Activated B cell treated with CpG ODN at 0.5 μM for 24 hours (primary cell): ENCODE measurements around the gene LRRC17. TPM values are rescaled to one million over a fixed set of nuclear protein-coding genes. Genes with fewer than 3 reads are reported as not detected.
"Not testable (repeated sequence)": the region's sequence is repeated elsewhere in the genome, so short reads cannot be mapped to it uniquely, and the experiment has no call there.

Source experiments
- ATAC-seq: fragments of 200-7000 bp; cut with Tn5 transposase; one replicate; pipeline ENCODE4 v1.10.0; 2021; ENCODE audit warnings: low read depth, mild to moderate bottlenecking, moderate library complexity
- CTCF ChIA-PET: fragments of 350-600 bp; sonication (Branson Sonifier 250); formaldehyde crosslinking; loops from one replicate; lab custom pipeline; 2021; ENCODE audit warnings: antibody characterized with exemption; lab: Charles Lee
- POLR2A ChIA-PET: fragments of 350-600 bp; sonication (Branson Sonifier 250); formaldehyde crosslinking; loops from one replicate; lab custom pipeline; 2021; ENCODE audit warnings: antibody characterized with exemption; lab: Charles Lee
- DNase-seq: peaks from one replicate; pipeline ENCODE4 v3.0.0; 2022
- H3K27ac Mint-ChIP-seq: one replicate; pipeline ENCODE4 v1.8.0; 2020; ENCODE audit warnings: mixed read lengths
- H3K27me3 Mint-ChIP-seq: one replicate; pipeline ENCODE4 v1.8.0; 2021; ENCODE audit warnings: mixed read lengths
- H3K36me3 Mint-ChIP-seq: one replicate; pipeline ENCODE4 v1.8.0; 2021; ENCODE audit warnings: low read depth, mixed read lengths
- H3K4me1 Mint-ChIP-seq: one replicate; pipeline ENCODE4 v1.8.0; 2021; ENCODE audit warnings: mixed read lengths
- H3K4me3 Mint-ChIP-seq: one replicate; pipeline ENCODE4 v1.8.0; 2020; ENCODE audit warnings: mild to moderate bottlenecking, mixed read lengths
- H3K9me3 Mint-ChIP-seq: one replicate; pipeline ENCODE4 v1.8.0; 2020; ENCODE audit warnings: mixed read lengths
- intact Hi-C: fragments of 100-400 bp; cut with micrococcal nuclease; formaldehyde crosslinking; loops from one replicate; pipeline ENCODE4 v1.15.1; 2024
- total RNA-seq: library from RNA; stranded (reverse); gene quantifications from 2 replicates; pipeline ENCODE4 v1.2.3, GENCODE V29; 2022
- TF ChIP-seq, protein P1 (sequence below): fragments of 200-600 bp; IDR thresholded peaks from one replicate; pipeline ENCODE4 v1.8.0; 2022; ENCODE audit warnings: antibody characterized with exemption, mild to moderate bottlenecking

The LRRC17 gene
- total RNA-seq, 1 donor from 2014 or later = 0.16 TPM

- TF ChIP-seq, protein P1, sequence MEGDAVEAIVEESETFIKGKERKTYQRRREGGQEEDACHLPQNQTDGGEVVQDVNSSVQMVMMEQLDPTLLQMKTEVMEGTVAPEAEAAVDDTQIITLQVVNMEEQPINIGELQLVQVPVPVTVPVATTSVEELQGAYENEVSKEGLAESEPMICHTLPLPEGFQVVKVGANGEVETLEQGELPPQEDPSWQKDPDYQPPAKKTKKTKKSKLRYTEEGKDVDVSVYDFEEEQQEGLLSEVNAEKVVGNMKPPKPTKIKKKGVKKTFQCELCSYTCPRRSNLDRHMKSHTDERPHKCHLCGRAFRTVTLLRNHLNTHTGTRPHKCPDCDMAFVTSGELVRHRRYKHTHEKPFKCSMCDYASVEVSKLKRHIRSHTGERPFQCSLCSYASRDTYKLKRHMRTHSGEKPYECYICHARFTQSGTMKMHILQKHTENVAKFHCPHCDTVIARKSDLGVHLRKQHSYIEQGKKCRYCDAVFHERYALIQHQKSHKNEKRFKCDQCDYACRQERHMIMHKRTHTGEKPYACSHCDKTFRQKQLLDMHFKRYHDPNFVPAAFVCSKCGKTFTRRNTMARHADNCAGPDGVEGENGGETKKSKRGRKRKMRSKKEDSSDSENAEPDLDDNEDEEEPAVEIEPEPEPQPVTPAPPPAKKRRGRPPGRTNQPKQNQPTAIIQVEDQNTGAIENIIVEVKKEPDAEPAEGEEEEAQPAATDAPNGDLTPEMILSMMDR = no peak
- ChIA-PET POLR2A (no interaction called here), CTCF (no interaction called here)
- DNase-seq (no peak), ATAC-seq (no peak)
- Mint-ChIP-seq H3K9me3 (no peaks in the 10 kb centered on the region), H3K36me3 (no peaks in the 10 kb centered on the region), H3K4me1 (no peaks in the 10 kb centered on the region), H3K27me3 (no peaks in the 10 kb centered on the region), H3K27ac (no peak overlapping the region), H3K4me3 (no peak overlapping the region)
- intact Hi-C loops = no loop called here
Measured at GRCh38 chr7:102898532-102898859, 14.3 kb upstream of the LRRC17 start.

DNA sequence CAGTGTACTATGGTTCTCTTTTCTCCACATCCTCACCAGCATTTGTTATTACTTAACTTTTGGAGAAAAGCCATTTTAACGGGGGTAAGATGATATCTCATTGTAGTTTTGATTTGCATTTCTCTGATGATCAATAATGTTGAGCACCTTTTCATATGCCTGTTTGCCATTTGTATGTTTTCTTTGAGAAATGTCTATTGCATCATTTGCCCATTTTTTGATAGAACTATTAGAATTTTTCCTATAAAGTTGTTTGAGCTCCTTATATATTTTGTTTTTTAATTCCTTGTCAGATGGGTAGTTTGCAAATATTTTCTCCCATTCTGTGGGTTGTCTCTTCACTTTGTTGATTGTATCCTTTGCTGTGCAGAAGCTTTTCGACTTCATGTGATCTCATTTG lies 10.7 kb upstream of the LRRC17 start:
- DNase-seq, H3K27ac Mint-ChIP-seq, H3K36me3 Mint-ChIP-seq, H3K4me1 Mint-ChIP-seq, H3K4me3 Mint-ChIP-seq, POLR2A ChIA-PET, H3K27me3 Mint-ChIP-seq, H3K9me3 Mint-ChIP-seq, CTCF ChIA-PET, intact Hi-C loops, ATAC-seq: not testable (repeated sequence)

DNA sequence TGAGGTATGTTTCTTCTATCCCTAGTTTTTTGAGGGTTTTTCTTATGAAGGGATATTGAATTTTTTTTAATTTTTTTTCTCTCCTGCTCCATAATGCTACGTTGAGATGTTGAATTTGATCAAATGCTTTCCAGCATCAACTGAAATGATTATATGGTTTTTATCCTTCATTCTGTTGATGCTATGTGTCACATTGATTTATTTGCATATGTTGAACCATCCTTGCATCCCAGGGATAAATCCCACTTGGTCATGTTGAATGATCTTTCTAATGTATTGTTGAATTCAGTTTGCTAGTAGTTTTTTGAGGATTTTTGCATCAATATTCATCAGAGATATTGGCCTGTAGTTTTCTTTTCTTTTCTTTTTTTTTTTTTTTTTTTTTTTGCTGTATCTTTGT lies 9.2 kb upstream of the LRRC17 start:
- ATAC-seq, H3K27me3 Mint-ChIP-seq, POLR2A ChIA-PET, intact Hi-C loops, DNase-seq, CTCF ChIA-PET, H3K27ac Mint-ChIP-seq, H3K4me3 Mint-ChIP-seq, H3K9me3 Mint-ChIP-seq, H3K4me1 Mint-ChIP-seq, H3K36me3 Mint-ChIP-seq: not testable (repeated sequence)

- Mint-ChIP-seq H3K36me3 (peaks cover 3% of the 10 kb centered on the region), H3K4me1 (peaks cover 4% of the 10 kb centered on the region), H3K27me3 (no peaks in the 10 kb centered on the region), H3K9me3 (peaks cover 6% of the 10 kb centered on the region), H3K4me3 (no peak overlapping the region), H3K27ac (no peak overlapping the region)
- CTCF ChIA-PET = no interaction called here
- ATAC-seq (no peak), DNase-seq (no peak)
- POLR2A ChIA-PET = no interaction called here
- intact Hi-C loops = no loop called here
- TF ChIP-seq, protein P1 = no peak
Measured at GRCh38 chr7:102908676-102909075, 4.1 kb upstream of the LRRC17 start.

GRCh38 chr7:102913826-102914225 lies 1.0 kb downstream of the LRRC17 start:
- ChIA-PET CTCF (no interaction called here), POLR2A (no interaction called here)
- Mint-ChIP-seq H3K4me1 (peaks cover 4% of the 10 kb centered on the region), H3K36me3 (no peaks in the 10 kb centered on the region), H3K4me3 (no peak overlapping the region), H3K27me3 (no peaks in the 10 kb centered on the region), H3K9me3 (no peaks in the 10 kb centered on the region), H3K27ac (no peak overlapping the region)
- intact Hi-C loops = no loop called here
- TF ChIP-seq, protein P1 = no peak
- DNase-seq (no peak), ATAC-seq (no peak)

GRCh38 chr7:102914585-102914984 lies 1.8 kb downstream of the LRRC17 start:
- intact Hi-C loops = no loop called here
- ATAC-seq (no peak), DNase-seq (no peak)
- Mint-ChIP-seq H3K36me3 (no peaks in the 10 kb centered on the region), H3K4me3 (no peak overlapping the region), H3K9me3 (no peaks in the 10 kb centered on the region), H3K27me3 (no peaks in the 10 kb centered on the region), H3K4me1 (peaks cover 4% of the 10 kb centered on the region), H3K27ac (no peak overlapping the region)
- ChIA-PET CTCF (no interaction called here), POLR2A (no interaction called here)
- TF ChIP-seq, protein P1 = no peak
